ENCODE results near the gene UBE2E3.
"Not testable (repeated sequence)": the region's sequence is repeated elsewhere in the genome, so short reads cannot be mapped to it uniquely, and the experiment has no call there.

UBE2E3 gene

DNA sequence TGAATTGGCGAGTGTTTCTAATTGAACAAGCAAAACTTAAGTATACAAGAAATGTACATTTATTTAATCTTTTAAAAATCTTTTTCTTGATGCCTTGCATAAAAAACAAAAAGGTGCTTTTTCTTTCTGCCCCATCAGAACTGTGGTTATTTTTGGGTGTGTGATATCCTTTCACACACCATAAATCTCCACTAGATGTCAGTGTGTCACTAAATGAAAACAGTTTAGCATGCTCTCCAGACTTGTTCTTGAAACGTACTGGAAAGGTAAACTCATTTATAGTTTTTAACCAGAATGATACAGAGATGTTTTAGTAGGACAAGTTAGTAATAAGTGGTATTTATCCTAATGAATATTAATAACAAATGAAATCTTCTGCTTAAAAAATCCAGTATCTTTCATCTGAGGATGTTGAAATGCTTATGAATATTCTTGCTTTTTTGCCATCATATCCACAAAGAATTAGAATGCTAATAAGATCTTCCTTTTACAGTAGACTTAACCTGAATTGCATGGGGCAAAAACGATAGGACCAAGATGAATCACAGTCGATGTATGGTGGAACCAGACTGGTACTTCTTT, 96.8 kb downstream of the UBE2E3 start:
- Histone ChIP-seq H3K36me3 (ENCODE audit: insufficient read depth, low read length) (no peaks in the 10 kb centered on the region), H3K4me2 (ENCODE audit: low read depth, low read length, poor library complexity, severe bottlenecking) (peak overlapping the region; percentile 60), H4K20me1 (ENCODE audit: insufficient read depth, low read length, poor library complexity, severe bottlenecking) (no peaks in the 10 kb centered on the region), H3K27me3 (ENCODE audit: insufficient read depth, low read length, poor library complexity, severe bottlenecking) (no peaks in the 10 kb centered on the region), H3F3A (ENCODE audit: low read depth) (no peaks in the 10 kb centered on the region), H3K9ac (ENCODE audit: low read depth, low read length, poor library complexity, severe bottlenecking) (no peak overlapping the region), H3K9me2 (replicated peaks; ENCODE audit: low read depth, low read length) (no peaks in the 10 kb centered on the region), H3K4me1 (ENCODE audit: insufficient read depth, low read length, poor library complexity, severe bottlenecking) (peaks cover 13% of the 10 kb centered on the region), H3K79me2 (ENCODE audit: insufficient read depth, low read length) (no peaks in the 10 kb centered on the region), H3K9me3 (ENCODE audit: insufficient read depth, low read depth, low read length) (no peaks in the 10 kb centered on the region), H3K4me3 (ENCODE audit: low read length, poor library complexity, severe bottlenecking) (peak overlapping the region; percentile 48), H2AFZ (ENCODE audit: low read length) (peak overlapping the region; percentile 36)
- TF ChIP-seq EZH2phosphoT487 (IDR thresholded peaks at IDR 0.05; ENCODE audit: borderline replicate concordance): no peak
- TF ChIP-seq, protein P1, sequence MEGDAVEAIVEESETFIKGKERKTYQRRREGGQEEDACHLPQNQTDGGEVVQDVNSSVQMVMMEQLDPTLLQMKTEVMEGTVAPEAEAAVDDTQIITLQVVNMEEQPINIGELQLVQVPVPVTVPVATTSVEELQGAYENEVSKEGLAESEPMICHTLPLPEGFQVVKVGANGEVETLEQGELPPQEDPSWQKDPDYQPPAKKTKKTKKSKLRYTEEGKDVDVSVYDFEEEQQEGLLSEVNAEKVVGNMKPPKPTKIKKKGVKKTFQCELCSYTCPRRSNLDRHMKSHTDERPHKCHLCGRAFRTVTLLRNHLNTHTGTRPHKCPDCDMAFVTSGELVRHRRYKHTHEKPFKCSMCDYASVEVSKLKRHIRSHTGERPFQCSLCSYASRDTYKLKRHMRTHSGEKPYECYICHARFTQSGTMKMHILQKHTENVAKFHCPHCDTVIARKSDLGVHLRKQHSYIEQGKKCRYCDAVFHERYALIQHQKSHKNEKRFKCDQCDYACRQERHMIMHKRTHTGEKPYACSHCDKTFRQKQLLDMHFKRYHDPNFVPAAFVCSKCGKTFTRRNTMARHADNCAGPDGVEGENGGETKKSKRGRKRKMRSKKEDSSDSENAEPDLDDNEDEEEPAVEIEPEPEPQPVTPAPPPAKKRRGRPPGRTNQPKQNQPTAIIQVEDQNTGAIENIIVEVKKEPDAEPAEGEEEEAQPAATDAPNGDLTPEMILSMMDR (conservative IDR thresholded peaks at IDR 0.05; ENCODE audit: low read length): peak; percentile 83

DNA sequence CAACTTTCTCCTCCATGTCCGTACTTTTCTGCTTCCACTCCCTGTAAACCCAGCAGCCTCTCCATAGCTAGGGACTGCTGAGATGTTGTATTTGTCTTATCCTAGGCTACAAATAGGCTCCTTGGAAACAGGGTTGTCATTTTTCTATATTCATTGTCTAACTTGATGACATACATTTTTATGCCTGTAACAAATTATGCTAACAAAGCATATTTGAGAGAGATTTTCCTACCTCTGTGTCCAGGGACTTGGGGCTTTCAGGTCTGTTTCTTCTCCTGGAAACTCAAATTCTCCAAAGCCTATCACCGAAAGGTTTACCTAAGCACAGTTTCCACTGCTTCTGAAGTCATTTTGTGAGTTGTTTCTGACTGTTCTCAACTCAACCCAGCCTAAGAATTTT, 102.7 kb downstream of the UBE2E3 start:
- Histone ChIP-seq H2AFZ (ENCODE audit: low read length) (no peak overlapping the region), H3K79me2 (ENCODE audit: insufficient read depth, low read length) (no peaks in the 10 kb centered on the region), H3F3A (ENCODE audit: low read depth) (no peaks in the 10 kb centered on the region), H3K9me2 (replicated peaks; ENCODE audit: low read depth, low read length) (no peaks in the 10 kb centered on the region), H3K4me3 (ENCODE audit: low read length, poor library complexity, severe bottlenecking) (no peak overlapping the region), H3K4me2 (ENCODE audit: low read depth, low read length, poor library complexity, severe bottlenecking) (no peak overlapping the region), H3K27me3 (ENCODE audit: insufficient read depth, low read length, poor library complexity, severe bottlenecking) (no peaks in the 10 kb centered on the region), H4K20me1 (ENCODE audit: insufficient read depth, low read length, poor library complexity, severe bottlenecking) (no peaks in the 10 kb centered on the region), H3K4me1 (ENCODE audit: insufficient read depth, low read length, poor library complexity, severe bottlenecking) (peaks cover 3% of the 10 kb centered on the region), H3K9me3 (ENCODE audit: insufficient read depth, low read depth, low read length) (no peaks in the 10 kb centered on the region), H3K36me3 (ENCODE audit: insufficient read depth, low read length) (no peaks in the 10 kb centered on the region), H3K9ac (ENCODE audit: low read depth, low read length, poor library complexity, severe bottlenecking) (no peak overlapping the region)
- TF ChIP-seq EZH2phosphoT487 (IDR thresholded peaks at IDR 0.05; ENCODE audit: borderline replicate concordance): no peak
- TF ChIP-seq, protein P1 (conservative IDR thresholded peaks at IDR 0.05; ENCODE audit: low read length): no peak

DNA sequence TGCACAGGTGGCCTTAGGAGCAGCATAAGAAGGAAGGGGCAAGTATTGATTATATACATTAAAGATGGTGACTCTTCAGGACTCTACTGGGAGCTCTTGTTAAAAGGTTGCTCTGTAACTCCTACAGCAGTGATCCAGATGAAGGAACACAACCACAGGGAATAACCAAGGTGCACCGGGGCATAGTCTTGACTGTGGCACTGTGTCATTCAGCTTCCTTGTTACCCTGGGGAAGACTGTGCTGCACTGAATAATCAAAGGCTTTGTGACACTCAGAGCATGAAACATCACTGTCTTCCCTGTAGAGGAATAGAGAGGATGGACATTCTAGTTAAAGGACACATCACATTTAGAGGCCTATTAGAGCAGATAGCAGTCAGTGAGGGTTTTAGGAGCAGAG, 105.3 kb downstream of the UBE2E3 start:
- Histone ChIP-seq H3K27me3 (ENCODE audit: insufficient read depth, low read length, poor library complexity, severe bottlenecking) (no peaks in the 10 kb centered on the region), H3F3A (ENCODE audit: low read depth) (no peaks in the 10 kb centered on the region), H3K9me2 (replicated peaks; ENCODE audit: low read depth, low read length) (no peaks in the 10 kb centered on the region), H3K4me1 (ENCODE audit: insufficient read depth, low read length, poor library complexity, severe bottlenecking) (no peaks in the 10 kb centered on the region), H3K36me3 (ENCODE audit: insufficient read depth, low read length) (no peaks in the 10 kb centered on the region), H3K4me2 (ENCODE audit: low read depth, low read length, poor library complexity, severe bottlenecking) (no peak overlapping the region), H3K9me3 (ENCODE audit: insufficient read depth, low read depth, low read length) (no peaks in the 10 kb centered on the region), H3K79me2 (ENCODE audit: insufficient read depth, low read length) (no peaks in the 10 kb centered on the region), H3K4me3 (ENCODE audit: low read length, poor library complexity, severe bottlenecking) (no peak overlapping the region), H4K20me1 (ENCODE audit: insufficient read depth, low read length, poor library complexity, severe bottlenecking) (no peaks in the 10 kb centered on the region), H2AFZ (ENCODE audit: low read length) (no peak overlapping the region), H3K9ac (ENCODE audit: low read depth, low read length, poor library complexity, severe bottlenecking) (no peak overlapping the region)
- no peak for TF ChIP-seq EZH2phosphoT487 (IDR thresholded peaks at IDR 0.05; ENCODE audit: borderline replicate concordance)
- TF ChIP-seq, protein P1 (conservative IDR thresholded peaks at IDR 0.05; ENCODE audit: low read length): no peak

DNA sequence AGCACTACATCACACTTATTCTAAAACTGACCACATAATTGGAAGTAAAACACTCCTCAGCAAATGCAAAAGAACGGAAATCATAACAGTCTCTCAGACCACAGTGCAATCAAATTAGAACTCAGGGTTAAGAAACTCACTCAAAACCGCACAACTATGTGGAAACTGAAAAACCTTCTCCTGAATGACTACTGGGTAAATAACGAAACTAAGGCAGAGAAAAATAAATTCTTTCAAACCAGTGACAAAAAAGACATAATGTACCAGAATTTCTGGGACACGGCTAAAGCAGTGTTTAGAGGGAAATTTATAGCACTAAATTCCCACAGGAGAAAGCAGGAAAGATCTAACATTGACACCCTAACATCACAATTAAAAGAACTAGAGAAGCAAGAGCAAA, 111.5 kb downstream of the UBE2E3 start:
- H3K9ac ChIP-seq (ENCODE audit: low read depth, low read length, poor library complexity, severe bottlenecking); H3K9me3 ChIP-seq (ENCODE audit: insufficient read depth, low read depth, low read length); H3K79me2 ChIP-seq (ENCODE audit: insufficient read depth, low read length); H2AFZ ChIP-seq (ENCODE audit: low read length); H3K36me3 ChIP-seq (ENCODE audit: insufficient read depth, low read length); H3K4me3 ChIP-seq (ENCODE audit: low read length, poor library complexity, severe bottlenecking); H3F3A ChIP-seq (ENCODE audit: low read depth); H3K9me2 ChIP-seq (replicated peaks; ENCODE audit: low read depth, low read length); H3K4me1 ChIP-seq (ENCODE audit: insufficient read depth, low read length, poor library complexity, severe bottlenecking); H4K20me1 ChIP-seq (ENCODE audit: insufficient read depth, low read length, poor library complexity, severe bottlenecking); H3K27me3 ChIP-seq (ENCODE audit: insufficient read depth, low read length, poor library complexity, severe bottlenecking); H3K4me2 ChIP-seq (ENCODE audit: low read depth, low read length, poor library complexity, severe bottlenecking): not testable (repeated sequence)

All from Loucy (cell line).